ENCODE data around the gene TTR.

GRCh38 chr18:31630549-31630948 lies 38.9 kb downstream of the TTR start:
- TF ChIP-seq RFX1 (IDR thresholded peaks at IDR 0.05) (no peak), ZFP1 (CRISPR knock-in tag; IDR thresholded peaks at IDR 0.05) (no peak), TFE3 (CRISPR knock-in tag; IDR thresholded peaks at IDR 0.05) (no peak), GABPA (IDR thresholded peaks at IDR 0.05; ENCODE audit: low read depth, low read length) (no peak), GABPA (CRISPR knock-in tag; IDR thresholded peaks at IDR 0.05; ENCODE audit: low read depth) (no peak), NFYB (CRISPR knock-in tag; IDR thresholded peaks at IDR 0.05) (no peak), RBM22 (optimal IDR thresholded peaks at IDR 0.05; ENCODE audit: low read length) (no peak), CTCF (CRISPR knock-in tag; IDR thresholded peaks at IDR 0.05) (no peak), GATAD1 (CRISPR knock-in tag; IDR thresholded peaks at IDR 0.05) (no peak), ETV6 (CRISPR knock-in tag; conservative IDR thresholded peaks at IDR 0.05) (no peak)
- TF ChIP-seq, protein P1, sequence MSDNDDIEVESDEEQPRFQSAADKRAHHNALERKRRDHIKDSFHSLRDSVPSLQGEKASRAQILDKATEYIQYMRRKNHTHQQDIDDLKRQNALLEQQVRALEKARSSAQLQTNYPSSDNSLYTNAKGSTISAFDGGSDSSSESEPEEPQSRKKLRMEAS (IDR thresholded peaks at IDR 0.05): no peak

Measured in HepG2 (cell line).